ENCODE results near the gene PLCB3.

DNA sequence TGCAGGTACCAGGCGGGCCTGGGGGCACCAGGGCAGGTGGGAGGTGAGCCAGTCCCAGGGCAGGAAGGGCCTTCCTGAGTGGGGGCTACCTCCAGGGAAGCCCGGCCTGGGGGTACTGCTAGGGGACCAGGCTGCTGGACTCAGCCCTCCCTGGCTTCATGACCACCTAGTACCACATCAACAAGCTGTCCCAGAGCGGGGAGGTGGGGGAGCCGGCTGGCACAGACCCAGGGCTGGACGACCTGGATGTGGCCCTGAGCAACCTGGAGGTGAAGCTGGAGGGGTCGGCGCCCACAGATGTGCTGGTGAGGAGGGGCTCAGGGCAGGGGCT, 32.0 kb upstream of the PLCB3 start:
- no peak for TF ChIP-seq POLR2A (IDR thresholded peaks at IDR 0.05)
- TF ChIP-seq, protein P1, sequence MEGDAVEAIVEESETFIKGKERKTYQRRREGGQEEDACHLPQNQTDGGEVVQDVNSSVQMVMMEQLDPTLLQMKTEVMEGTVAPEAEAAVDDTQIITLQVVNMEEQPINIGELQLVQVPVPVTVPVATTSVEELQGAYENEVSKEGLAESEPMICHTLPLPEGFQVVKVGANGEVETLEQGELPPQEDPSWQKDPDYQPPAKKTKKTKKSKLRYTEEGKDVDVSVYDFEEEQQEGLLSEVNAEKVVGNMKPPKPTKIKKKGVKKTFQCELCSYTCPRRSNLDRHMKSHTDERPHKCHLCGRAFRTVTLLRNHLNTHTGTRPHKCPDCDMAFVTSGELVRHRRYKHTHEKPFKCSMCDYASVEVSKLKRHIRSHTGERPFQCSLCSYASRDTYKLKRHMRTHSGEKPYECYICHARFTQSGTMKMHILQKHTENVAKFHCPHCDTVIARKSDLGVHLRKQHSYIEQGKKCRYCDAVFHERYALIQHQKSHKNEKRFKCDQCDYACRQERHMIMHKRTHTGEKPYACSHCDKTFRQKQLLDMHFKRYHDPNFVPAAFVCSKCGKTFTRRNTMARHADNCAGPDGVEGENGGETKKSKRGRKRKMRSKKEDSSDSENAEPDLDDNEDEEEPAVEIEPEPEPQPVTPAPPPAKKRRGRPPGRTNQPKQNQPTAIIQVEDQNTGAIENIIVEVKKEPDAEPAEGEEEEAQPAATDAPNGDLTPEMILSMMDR (IDR thresholded peaks at IDR 0.05), result no peak
